SH-SY5Y (cell line): ENCODE data around the gene ASAP2.

ENCODE experiments used
- GATA2 ChIP-seq: IDR thresholded peaks from 2 replicates; pipeline ENCODE4 v1.6.1; 2011; ENCODE audit warnings: mild to moderate bottlenecking, low read depth, low read length
- GATA3 ChIP-seq: IDR thresholded peaks from 2 replicates; pipeline ENCODE4 v1.6.1; 2011; ENCODE audit warnings: low read depth, mild to moderate bottlenecking, low read length, moderate library complexity

DNA sequence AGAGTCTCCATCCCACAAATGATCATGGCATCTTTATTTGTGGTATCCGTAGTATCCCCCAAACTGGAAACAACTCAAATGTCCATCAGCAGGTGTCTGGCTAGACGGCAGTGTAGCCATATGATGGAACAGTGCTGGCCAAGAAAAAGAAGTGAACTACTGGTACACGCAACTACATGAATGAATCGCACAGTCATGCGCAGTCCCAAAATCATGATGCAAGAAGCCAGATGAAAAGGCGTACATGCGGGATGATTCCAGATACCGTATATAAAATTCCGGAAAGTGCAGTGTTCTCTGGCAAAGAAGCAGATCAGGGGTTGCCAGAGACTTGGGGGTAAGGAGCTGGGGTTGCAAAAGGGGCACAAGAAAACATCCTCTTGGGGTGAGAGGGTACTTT lies 102.5 kb downstream of the ASAP2 start:
- TF ChIP-seq GATA3 (no peak), GATA2 (no peak)
